Heart left ventricle (tissue), 13 donors: ENCODE measurements around the gene STYXL2.

ENCODE experiments used
- CTCF ChIP-seq, 12 donors: fragments of 200-600 bp; sonication (generic) in 4 of 12; IDR thresholded peaks; one replicate each; pipeline versions ENCODE4 v1.5.0 to v1.8.0; 2018 to 2022; ENCODE audit warnings: antibody characterized with exemption in 12 of 12, mild to moderate bottlenecking in 5 of 12
- POLR2A ChIP-seq, 2 donors: fragments of 450-650 bp; IDR thresholded peaks; one replicate each; pipeline ENCODE4 v1.6.1; 2017; ENCODE audit warnings: antibody characterized with exemption in 2 of 2, mild to moderate bottlenecking in 2 of 2, moderate library complexity in 2 of 2
- donor health status: ischemic (EF 13 %, LVEDD 7.1; RV severe dilation, severe dysfunction).
- donor health status: DM: no; HTN: yes; CAD: no.
- donor health status: DM: no; HTN: no; CAD: no.
- donor health status: ischemic (EF 25% LVEDD 6.9; RV normal size, moderate dysfunction).
- donor health status: ischemic (EF 25% LVEDD 5.7; RV mildly dilated, moderate dysfunction).
- donor health status: ischemic (EF 35%, LVEDD 5.7; RV mildly dilated, moderate dysfunction).
- donor health status: nonischemic (EF 11% LVEDD 7.7; RV severe dilation, severe dysfunction).
- donor health status: DM: yes; HTN: yes; CAD: no.
- donor health status: PGD.
- donor health status: ischemic (EF 29% LVEDD 5.4; RV normal size, mild dysfunction).
- donor health status: nonischemic (EF 23%, LVEDD 6.1; RV moderate dilation, normal function).

DNA sequence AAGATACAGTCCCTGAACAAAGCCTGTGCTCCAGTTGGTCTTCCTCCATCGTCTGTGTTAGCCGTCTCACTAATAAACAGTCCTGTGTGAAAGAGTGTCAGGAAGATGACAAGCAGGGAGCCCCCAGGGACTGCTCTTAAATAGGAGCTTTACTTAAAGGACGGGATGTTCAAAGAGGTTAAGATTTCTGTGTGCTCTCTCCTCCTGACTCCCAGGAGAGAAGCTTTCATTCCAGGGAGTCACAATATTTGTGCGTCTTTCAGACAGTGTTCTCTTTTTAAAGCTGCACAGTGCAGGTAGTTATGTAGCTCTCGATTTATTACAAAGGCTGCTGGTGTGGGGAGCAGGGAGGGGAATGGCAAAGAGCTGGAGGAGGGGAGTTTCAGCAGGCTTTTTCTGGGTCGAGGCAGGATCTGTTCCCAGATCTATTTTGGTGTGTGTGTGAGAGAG, 43.5 kb downstream of the STYXL2 start:
- TF ChIP-seq CTCF (IDR thresholded peaks at IDR 0.05) (no peak), POLR2A (IDR thresholded peaks at IDR 0.05) (no peak)
